Pancreas (tissue), 10 donors: ENCODE measurements around the gene KLF16. TPM values are rescaled to one million over a fixed set of nuclear protein-coding genes. Genes with fewer than 3 reads are reported as not detected.
A peak's percentile ranks its signal among the peaks of the same experiment; 100 is the strongest.
"Not testable (repeated sequence)": the region's sequence is repeated elsewhere in the genome, so short reads cannot be mapped to it uniquely, and the experiment has no call there.

Source experiments
- ATAC-seq, 4 donors: fragments of 200-7000 bp; cut with Tn5 transposase; one replicate each; pipeline versions ENCODE4 v1.8.0 to v1.9.1; 2020; ENCODE audit warnings: mild to moderate bottlenecking in 4 of 4, moderate library complexity in 4 of 4
- DNase-seq, 6 donors: peaks; one replicate each; pipeline ENCODE4 v3.0.0-alpha.2; 2020
- FAIRE-seq: peaks from 2 replicates; lab custom pipeline; 2012; peaks lifted over from hg19 to GRCh38; lab: Jason Lieb, UNC
- H3K27ac ChIP-seq, 4 donors: fragments of 200-600 bp; sonication (generic); 1 replicate in 3 of 4; 2 replicates in 1 of 4; pipeline versions ENCODE4 v1.5.0 to v1.8.0; 2020
- H3K27me3 ChIP-seq, 4 donors: fragments of 200-600 bp; one replicate each; pipeline ENCODE4 v1.8.0; 2021
- H3K36me3 ChIP-seq, 3 donors: fragments of 200-600 bp; sonication (generic) in 1 of 3; one replicate each; pipeline versions ENCODE4 v1.5.0 to v1.8.0; 2020 to 2021
- H3K4me1 ChIP-seq, 3 donors: fragments of 200-600 bp; one replicate each; pipeline ENCODE4 v1.8.0; 2021
- H3K4me3 ChIP-seq, 4 donors: fragments of 200-600 bp; sonication (generic) in 2 of 4; one replicate each; pipeline versions ENCODE4 v1.5.0 to v1.8.0; 2020 to 2021
- H3K9me3 ChIP-seq, 4 donors: fragments of 200-600 bp; one replicate each; pipeline ENCODE4 v1.8.0; 2021
- WGBS, 2 donors: extraction: QIAGEN DNeasy Blood & Tissue Kit; methylation state at CpG; one replicate each; pipeline ENCODE4 v1.1.7; 2013; 5-methylcytosine and 5-hydroxymethylcytosine counted together
- intact Hi-C, 3 donors: fragments of 100-400 bp; cut with DNase I; formaldehyde crosslinking; loops; one replicate each; pipeline versions ENCODE4 v1.11.1 to v1.14.2; 2022
- polyA plus RNA-seq, 2 donors: library from polyadenylated mRNA; stranded (reverse); fragments of 200-250 nt; gene quantifications; one replicate each; pipeline ENCODE4 v1.2.3, GENCODE V29; 2013
- total RNA-seq, 6 donors: library from RNA; stranded (reverse); fragmentation: NEBNext Ultra II Directional in 4 of 6; extraction: Animal tissue kit (Norgen Biotek cat#: 25700) in 4 of 6; gene quantifications; one replicate each; pipeline versions ENCODE4 v1.2.1 to v1.2.4, GENCODE V29; 2021 to 2023
- TF ChIP-seq, protein P1 (sequence below), 4 donors: fragments of 200-600 bp; sonication (generic) in 3 of 4; IDR thresholded peaks; one replicate each; pipeline versions ENCODE4 v1.5.0 to v1.8.0; 2021; ENCODE audit warnings: antibody characterized with exemption in 4 of 4
- donor health status: healthy with polysubstance abuse.
- donor health status: DM: no; HTN: no; CAD: no; lungs with moderate emphysema.
- donor health status: DM: no; HTN: no; CAD: no.
- donor health status: control.
- donor health status: control.
- donor health status: Bipolar disorder and iron deficiency.
- donor health status: DM: yes; HTN: yes; CAD: no.
- donor health status: DM: no; HTN: no; CAD: no.
- donor health status: DM: no; HTN: no; CAD: no.
- donor health status: DM: yes; HTN: yes; CAD: no.

KLF16 gene
- total and polyA plus RNA-seq, 8 donors: 4.3 to 10.4 (median 7.5) TPM

DNA sequence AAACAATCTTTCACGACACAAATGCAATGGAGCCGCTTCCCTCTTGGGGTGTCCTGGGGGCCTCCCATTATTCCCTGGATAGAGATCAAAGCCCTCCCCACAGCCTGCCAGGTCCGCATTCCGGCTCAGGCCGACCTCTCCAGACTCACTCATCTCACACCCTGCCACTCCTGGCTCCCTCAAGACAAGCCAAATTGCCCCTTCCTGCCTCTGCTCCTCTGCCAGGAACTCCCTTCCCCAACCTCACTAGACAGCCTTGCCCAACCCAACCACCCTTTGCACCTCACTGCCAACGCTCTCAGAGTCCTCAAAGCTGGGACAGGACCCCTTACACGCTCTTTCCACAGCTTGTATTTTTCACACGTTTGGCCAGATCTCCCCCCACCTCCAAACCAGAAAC is 20.4 kb upstream of the KLF16 start:
- FAIRE-seq (no peak), DNase-seq (no peak), ATAC-seq (no peak)
- Histone ChIP-seq H3K36me3 (peaks cover 0 to 5% (median 0%) of the 10 kb centered on the region in 3 donors), H3K27ac (no peak overlapping the region), H3K9me3 (no peaks in the 10 kb centered on the region), H3K27me3 (no peaks in the 10 kb centered on the region), H3K4me1 (peaks cover 0 to 13% (median 10%) of the 10 kb centered on the region in 3 donors), H3K4me3 (peak overlapping the region in 3 of 4 donors; percentile 68 to 90 (median 68))
- TF ChIP-seq, protein P1, sequence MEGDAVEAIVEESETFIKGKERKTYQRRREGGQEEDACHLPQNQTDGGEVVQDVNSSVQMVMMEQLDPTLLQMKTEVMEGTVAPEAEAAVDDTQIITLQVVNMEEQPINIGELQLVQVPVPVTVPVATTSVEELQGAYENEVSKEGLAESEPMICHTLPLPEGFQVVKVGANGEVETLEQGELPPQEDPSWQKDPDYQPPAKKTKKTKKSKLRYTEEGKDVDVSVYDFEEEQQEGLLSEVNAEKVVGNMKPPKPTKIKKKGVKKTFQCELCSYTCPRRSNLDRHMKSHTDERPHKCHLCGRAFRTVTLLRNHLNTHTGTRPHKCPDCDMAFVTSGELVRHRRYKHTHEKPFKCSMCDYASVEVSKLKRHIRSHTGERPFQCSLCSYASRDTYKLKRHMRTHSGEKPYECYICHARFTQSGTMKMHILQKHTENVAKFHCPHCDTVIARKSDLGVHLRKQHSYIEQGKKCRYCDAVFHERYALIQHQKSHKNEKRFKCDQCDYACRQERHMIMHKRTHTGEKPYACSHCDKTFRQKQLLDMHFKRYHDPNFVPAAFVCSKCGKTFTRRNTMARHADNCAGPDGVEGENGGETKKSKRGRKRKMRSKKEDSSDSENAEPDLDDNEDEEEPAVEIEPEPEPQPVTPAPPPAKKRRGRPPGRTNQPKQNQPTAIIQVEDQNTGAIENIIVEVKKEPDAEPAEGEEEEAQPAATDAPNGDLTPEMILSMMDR (IDR thresholded peaks at IDR 0.05): no peak
- intact Hi-C loops: no loop called here
- WGBS, 2 donors: 19 to 20% methylated on average over 8 of the region's 8 CpGs

DNA sequence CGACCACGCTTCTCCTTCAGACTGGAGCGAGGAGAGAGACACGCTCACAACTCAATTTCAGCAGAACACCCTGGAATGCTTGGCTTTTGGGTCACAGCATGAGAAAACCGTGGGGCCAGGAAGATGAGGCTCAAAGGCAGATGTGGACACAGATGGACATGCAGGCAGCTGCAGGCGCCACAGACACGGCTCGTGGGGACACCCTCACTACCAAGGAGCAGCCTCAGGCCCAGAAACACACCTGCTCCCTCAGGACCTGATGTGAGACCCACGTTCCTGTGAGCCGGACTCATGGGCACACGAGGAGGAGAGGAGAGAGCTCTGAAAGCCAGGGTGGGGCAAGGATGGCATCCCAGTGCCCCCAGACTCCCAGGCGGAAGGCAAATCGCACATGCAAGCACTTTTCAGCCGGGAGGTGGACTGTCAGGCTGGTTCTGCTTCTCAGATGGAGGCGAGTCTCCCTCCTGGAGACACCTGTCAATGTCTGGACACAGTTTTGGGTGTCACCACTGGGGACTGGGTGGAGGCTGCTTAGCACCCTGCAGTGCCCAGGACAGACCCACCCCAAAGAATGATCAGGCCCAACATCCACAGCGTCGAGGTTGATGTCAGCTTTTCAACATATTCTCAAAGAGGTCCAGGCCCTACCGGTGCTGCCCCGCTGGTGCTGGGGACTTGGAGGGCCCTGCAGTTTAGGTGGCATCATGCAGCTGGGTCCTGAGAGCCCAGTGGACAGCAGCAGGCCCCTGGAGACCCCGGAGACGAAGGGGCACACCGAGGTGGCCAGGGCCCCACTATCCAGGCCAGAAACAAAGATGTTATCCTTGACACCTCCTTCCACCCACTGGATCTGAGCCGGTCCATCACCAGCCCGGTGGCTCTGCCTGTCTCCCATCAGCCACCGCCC is 19.7 kb upstream of the KLF16 start:
- DNase-seq: no peak
- peaks cover 0 to 13% (median 10%) of the 10 kb centered on the region in 3 donors for H3K4me1 ChIP-seq
- no peaks in the 10 kb centered on the region for H3K9me3 ChIP-seq
- peak overlapping the region in 1 of 4 donors; percentile 90 for H3K4me3 ChIP-seq
- intact Hi-C loops: no loop called here
- TF ChIP-seq, protein P1 (IDR thresholded peaks at IDR 0.05): no peak
- peaks cover 0 to 5% (median 0%) of the 10 kb centered on the region in 3 donors for H3K36me3 ChIP-seq
- no peaks in the 10 kb centered on the region for H3K27me3 ChIP-seq
- FAIRE-seq: no peak
- H3K27ac ChIP-seq: no peak overlapping the region
- 64 to 71% methylated on average over 24 to 25 of the region's 25 CpGs for WGBS, 2 donors
- ATAC-seq: no peak

DNA sequence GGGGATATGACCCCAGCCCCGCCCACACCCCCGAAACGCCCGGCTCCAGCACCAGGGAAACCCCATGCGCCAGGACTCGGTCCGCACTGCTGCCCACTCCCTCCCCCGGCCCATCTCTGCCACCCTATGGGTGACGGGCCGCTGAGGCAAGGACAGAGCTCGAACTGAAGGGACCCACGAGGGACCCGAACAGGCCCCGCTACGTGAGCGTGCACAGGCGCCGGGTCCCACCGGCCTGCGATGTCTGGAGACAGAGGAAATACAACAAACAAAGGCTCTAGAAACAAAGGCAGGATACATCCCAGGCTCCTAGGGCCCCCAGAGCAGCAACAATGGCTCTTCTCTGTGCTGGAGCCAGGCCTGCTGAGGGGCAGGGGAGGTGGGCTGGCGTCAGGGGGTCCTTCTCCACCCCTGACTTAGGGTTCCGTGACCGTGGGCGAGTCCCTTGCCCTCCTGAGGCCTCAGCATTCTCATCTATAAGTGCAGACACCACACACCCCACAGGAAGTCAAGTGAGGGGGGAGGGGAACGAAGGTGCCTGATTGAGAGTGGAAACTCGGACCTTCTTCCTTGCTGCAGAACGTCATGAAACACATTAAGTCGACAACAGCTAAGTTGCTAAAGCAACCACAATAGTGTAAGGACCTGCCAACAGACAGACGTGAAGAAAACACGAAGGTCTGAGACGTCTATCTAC is 18.9 kb upstream of the KLF16 start:
- DNase-seq: no peak
- 77% methylated on average over 31 of the region's 31 CpGs for WGBS, 2 donors
- Histone ChIP-seq H3K36me3 (peaks cover 0 to 5% (median 0%) of the 10 kb centered on the region in 3 donors), H3K27ac (peak overlapping the region in 1 of 4 donors; percentile 28), H3K4me1 (peaks cover 0 to 13% (median 10%) of the 10 kb centered on the region in 3 donors), H3K9me3 (no peaks in the 10 kb centered on the region), H3K4me3 (peak overlapping the region in 1 of 4 donors; percentile 90), H3K27me3 (no peaks in the 10 kb centered on the region)
- no peak for ATAC-seq
- intact Hi-C loops: no loop called here
- TF ChIP-seq, protein P1 (IDR thresholded peaks at IDR 0.05): no peak
- FAIRE-seq: no peak

DNA sequence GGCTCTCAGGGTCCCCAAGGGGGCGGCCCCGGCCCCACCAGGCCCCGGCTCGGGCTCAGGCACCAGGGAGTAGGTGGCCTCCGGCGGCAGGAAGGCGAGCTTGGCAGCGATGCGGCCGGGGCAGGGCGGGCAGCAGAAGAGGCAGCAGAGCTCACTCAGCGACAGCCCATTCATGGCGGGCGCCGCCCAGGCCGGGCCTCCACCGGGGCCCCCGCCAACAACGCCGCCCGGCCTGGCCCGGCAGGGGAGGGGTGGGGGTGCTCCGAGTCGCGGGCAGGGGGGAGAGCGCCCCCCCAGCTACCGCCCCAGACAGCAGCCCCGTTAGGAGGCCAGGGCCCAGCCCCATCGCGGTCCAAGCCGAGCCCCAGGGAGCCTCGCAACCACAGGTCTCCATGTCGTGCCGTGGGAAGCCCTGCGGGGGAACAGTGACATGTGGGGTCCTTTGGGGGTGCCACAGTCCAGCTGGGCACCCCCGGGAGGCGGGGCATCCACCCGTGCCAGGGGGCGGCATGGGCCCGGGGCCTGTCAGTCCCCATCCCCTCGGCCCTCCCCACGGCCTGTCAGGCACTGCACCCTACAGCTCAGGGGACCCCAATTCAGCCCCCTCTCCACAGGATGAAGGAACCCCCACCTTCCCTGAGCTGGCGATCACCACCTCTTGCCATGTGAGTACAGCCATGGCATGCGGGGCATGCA is 18.2 kb upstream of the KLF16 start:
- H3K27me3 ChIP-seq, H3K4me3 ChIP-seq, FAIRE-seq, H3K36me3 ChIP-seq, H3K9me3 ChIP-seq, ATAC-seq, intact Hi-C loops, DNase-seq: not testable (repeated sequence)
- peak overlapping the region in 1 of 4 donors; percentile 28 for H3K27ac ChIP-seq
- peaks cover 0 to 14% (median 10%) of the 10 kb centered on the region in 3 donors for H3K4me1 ChIP-seq
- WGBS, 2 donors: 73 to 75% methylated on average over 19 to 43 of the region's 44 CpGs
